RWPE2 (cell line): Measurements from ENCODE around the gene ADAMTS16.

Experiments
- ATAC-seq: fragments of 200-7000 bp; cut with Tn5 transposase; 3 replicates; pipeline ENCODE4 v1.9.1; 2021; ENCODE audit warnings: low read depth
- DNase-seq: peaks from one replicate; pipeline ENCODE4 v3.0.0-alpha.2; 2020; ENCODE audit warnings: low spot score
- H3K27ac ChIP-seq: fragments of 450-650 bp; 2 replicates; pipeline ENCODE4 v1.5.1; 2017; ENCODE audit warnings: mild to moderate bottlenecking; ENCODE audit not compliant: poor library complexity, severe bottlenecking
- H3K27me3 ChIP-seq: fragments of 250-450 bp; sonication (Bioruptor Pico); 2 replicates; pipeline ENCODE4 v1.5.1; 2021; ENCODE audit warnings: mild to moderate bottlenecking, moderate library complexity; ENCODE audit not compliant: insufficient read depth, poor library complexity, severe bottlenecking
- H3K36me3 ChIP-seq: fragments of 250-450 bp; sonication (Bioruptor Pico); 2 replicates; pipeline ENCODE4 v1.5.1; 2020; ENCODE audit warnings: low read depth, mild to moderate bottlenecking, moderate library complexity
- H3K4me1 ChIP-seq: fragments of 250-450 bp; sonication (Bioruptor Pico); 2 replicates; pipeline ENCODE4 v1.5.1; 2021; ENCODE audit warnings: mild to moderate bottlenecking, moderate library complexity; ENCODE audit not compliant: insufficient read depth, poor library complexity, severe bottlenecking
- H3K4me3 ChIP-seq: fragments of 250-450 bp; sonication (Bioruptor Pico); 2 replicates; pipeline ENCODE4 v1.5.1; 2021; ENCODE audit warnings: mild to moderate bottlenecking, moderate library complexity; ENCODE audit not compliant: severe bottlenecking
- H3K9me3 ChIP-seq: fragments of 250-450 bp; sonication (Bioruptor Pico); 2 replicates; pipeline ENCODE4 v1.5.1; 2021; ENCODE audit warnings: mild to moderate bottlenecking, moderate library complexity; ENCODE audit not compliant: severe bottlenecking
- TF ChIP-seq, protein P1 (sequence below): fragments of 450-650 bp; IDR thresholded peaks from one replicate; pipeline ENCODE4 v1.5.1; 2017; ENCODE audit warnings: mild to moderate bottlenecking, moderate library complexity; ENCODE audit not compliant: poor library complexity, severe bottlenecking

The ADAMTS16 gene

GRCh38 chr5:5198135-5198534 is 58.0 kb downstream of the ADAMTS16 start:
- TF ChIP-seq, protein P1, sequence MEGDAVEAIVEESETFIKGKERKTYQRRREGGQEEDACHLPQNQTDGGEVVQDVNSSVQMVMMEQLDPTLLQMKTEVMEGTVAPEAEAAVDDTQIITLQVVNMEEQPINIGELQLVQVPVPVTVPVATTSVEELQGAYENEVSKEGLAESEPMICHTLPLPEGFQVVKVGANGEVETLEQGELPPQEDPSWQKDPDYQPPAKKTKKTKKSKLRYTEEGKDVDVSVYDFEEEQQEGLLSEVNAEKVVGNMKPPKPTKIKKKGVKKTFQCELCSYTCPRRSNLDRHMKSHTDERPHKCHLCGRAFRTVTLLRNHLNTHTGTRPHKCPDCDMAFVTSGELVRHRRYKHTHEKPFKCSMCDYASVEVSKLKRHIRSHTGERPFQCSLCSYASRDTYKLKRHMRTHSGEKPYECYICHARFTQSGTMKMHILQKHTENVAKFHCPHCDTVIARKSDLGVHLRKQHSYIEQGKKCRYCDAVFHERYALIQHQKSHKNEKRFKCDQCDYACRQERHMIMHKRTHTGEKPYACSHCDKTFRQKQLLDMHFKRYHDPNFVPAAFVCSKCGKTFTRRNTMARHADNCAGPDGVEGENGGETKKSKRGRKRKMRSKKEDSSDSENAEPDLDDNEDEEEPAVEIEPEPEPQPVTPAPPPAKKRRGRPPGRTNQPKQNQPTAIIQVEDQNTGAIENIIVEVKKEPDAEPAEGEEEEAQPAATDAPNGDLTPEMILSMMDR = no peak

DNA sequence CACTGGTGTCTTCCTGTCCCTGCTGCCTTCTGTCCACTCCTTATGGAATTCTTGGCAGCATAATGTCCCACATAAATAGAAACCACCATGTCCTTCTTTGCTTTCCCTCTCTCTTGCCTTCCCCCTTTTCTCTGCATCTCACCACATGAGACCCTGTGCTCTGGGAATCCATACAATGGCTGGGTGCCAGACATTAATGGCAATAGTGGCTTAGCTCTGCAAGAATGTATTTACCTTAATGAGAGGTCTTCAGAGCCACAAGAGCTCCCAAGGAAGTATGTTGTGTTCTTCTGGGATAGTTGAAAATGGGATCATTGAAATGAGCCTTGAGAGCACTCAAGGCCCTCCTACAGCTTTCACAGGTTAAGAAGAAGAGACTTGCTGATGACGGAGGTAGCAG is 58.7 kb downstream of the ADAMTS16 start:
- Histone ChIP-seq H3K27ac (no peak overlapping the region), H3K36me3 (no peaks in the 10 kb centered on the region), H3K9me3 (no peaks in the 10 kb centered on the region), H3K4me1 (no peaks in the 10 kb centered on the region), H3K4me3 (no peak overlapping the region), H3K27me3 (peaks cover 3% of the 10 kb centered on the region)
- ATAC-seq = no peak
- no peak for DNase-seq
- TF ChIP-seq, protein P1 = no peak

More at GRCh38 chr5:5198135-5198534, 58.0 kb downstream of the ADAMTS16 start:
- Histone ChIP-seq H3K4me1 (no peaks in the 10 kb centered on the region), H3K36me3 (no peaks in the 10 kb centered on the region), H3K4me3 (no peak overlapping the region), H3K27me3 (peaks cover 3% of the 10 kb centered on the region), H3K27ac (no peak overlapping the region), H3K9me3 (no peaks in the 10 kb centered on the region)
- no peak for DNase-seq
- ATAC-seq = no peak

- no peak for ATAC-seq
Measured at GRCh38 chr5:5199495-5199894, 59.4 kb downstream of the ADAMTS16 start.

GRCh38 chr5:5200133-5200532 is 60.0 kb downstream of the ADAMTS16 start:
- DNase-seq = no peak
- Histone ChIP-seq H3K27ac (no peak overlapping the region), H3K9me3 (no peaks in the 10 kb centered on the region), H3K4me1 (no peaks in the 10 kb centered on the region), H3K36me3 (no peaks in the 10 kb centered on the region), H3K27me3 (peaks cover 3% of the 10 kb centered on the region), H3K4me3 (no peak overlapping the region)
- no peak for ATAC-seq
- TF ChIP-seq, protein P1 = no peak

More at GRCh38 chr5:5199495-5199894, 59.4 kb downstream of the ADAMTS16 start:
- Histone ChIP-seq H3K9me3 (no peaks in the 10 kb centered on the region), H3K27ac (no peak overlapping the region), H3K4me3 (no peak overlapping the region), H3K4me1 (no peaks in the 10 kb centered on the region), H3K27me3 (peaks cover 3% of the 10 kb centered on the region), H3K36me3 (no peaks in the 10 kb centered on the region)
- TF ChIP-seq, protein P1 = no peak
- DNase-seq = no peak

DNA sequence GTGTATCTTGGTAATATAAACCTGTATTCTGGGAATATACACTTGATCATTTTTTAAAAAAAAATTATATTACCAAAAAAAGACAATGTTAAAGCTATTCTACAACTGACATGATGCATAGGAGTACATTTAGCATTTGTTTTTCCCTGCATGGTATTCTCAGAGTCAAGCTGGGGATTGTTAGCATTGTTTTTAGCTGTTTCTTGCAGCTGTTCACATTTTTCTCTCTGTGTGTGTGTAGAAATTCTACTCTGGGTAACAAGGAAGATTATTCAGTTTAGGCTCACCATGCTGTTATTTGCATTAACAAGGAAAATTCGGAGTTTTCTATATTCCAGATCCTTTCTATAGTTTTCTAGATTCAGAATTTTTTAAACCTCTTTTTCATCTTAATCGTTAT is 62.2 kb downstream of the ADAMTS16 start:
- H3K36me3 ChIP-seq = no peaks in the 10 kb centered on the region
- H3K4me1 ChIP-seq = no peaks in the 10 kb centered on the region
- H3K9me3 ChIP-seq = no peaks in the 10 kb centered on the region
- H3K27me3 ChIP-seq = peaks cover 9% of the 10 kb centered on the region
- TF ChIP-seq, protein P1 = no peak
- H3K27ac ChIP-seq = no peak overlapping the region
- no peak for DNase-seq
- ATAC-seq = no peak
- no peak overlapping the region for H3K4me3 ChIP-seq
